ENCODE results near the gene MYO5B. TPM values are rescaled to one million over a fixed set of nuclear protein-coding genes. Genes with fewer than 3 reads are reported as not detected.

Gene MYO5B
- total RNA-seq, 1 donor from 2014 or later, result 6.7 TPM

- TF ChIP-seq EZH2phosphoT487 (IDR thresholded peaks at IDR 0.05) (no peak), EZH2 (IDR thresholded peaks at IDR 0.05) (no peak)
- Mint-ChIP-seq H3K4me1 (no peaks in the 10 kb centered on the region), H3K36me3 (no peaks in the 10 kb centered on the region), H3K27ac (no peak overlapping the region), H3K27me3 (ENCODE audit: insufficient read depth, low read depth) (peaks cover 8% of the 10 kb centered on the region), H3K9me3 (no peaks in the 10 kb centered on the region), H3K4me3 (no peak overlapping the region)
- no peaks in the 10 kb centered on the region for H3K36me3 ChIP-seq
- H3F3A ChIP-seq (ENCODE audit: low read depth), result no peaks in the 10 kb centered on the region
- no peak for DNase-seq (ENCODE audit: low spot score)
- H2AFZ ChIP-seq (replicated peaks), result no peak overlapping the region
- H3K79me2 ChIP-seq (ENCODE audit: low read depth), result no peaks in the 10 kb centered on the region
- no peaks in the 10 kb centered on the region for H3K27me3 ChIP-seq
- no peaks in the 10 kb centered on the region for H4K20me1 ChIP-seq (ENCODE audit: low read depth)
- no peak overlapping the region for H3K27ac ChIP-seq
- H3K9me3 ChIP-seq (ENCODE audit: low read depth), result no peaks in the 10 kb centered on the region
- no peak overlapping the region for H3K4me2 ChIP-seq
- H3K4me3 ChIP-seq, result no peak overlapping the region
- no peak overlapping the region for H3K9ac ChIP-seq
- H3K4me1 ChIP-seq, result no peaks in the 10 kb centered on the region
These were observed 315.7 kb downstream of the MYO5B start for GRCh38 chr18:49879271-49879580.

DNA sequence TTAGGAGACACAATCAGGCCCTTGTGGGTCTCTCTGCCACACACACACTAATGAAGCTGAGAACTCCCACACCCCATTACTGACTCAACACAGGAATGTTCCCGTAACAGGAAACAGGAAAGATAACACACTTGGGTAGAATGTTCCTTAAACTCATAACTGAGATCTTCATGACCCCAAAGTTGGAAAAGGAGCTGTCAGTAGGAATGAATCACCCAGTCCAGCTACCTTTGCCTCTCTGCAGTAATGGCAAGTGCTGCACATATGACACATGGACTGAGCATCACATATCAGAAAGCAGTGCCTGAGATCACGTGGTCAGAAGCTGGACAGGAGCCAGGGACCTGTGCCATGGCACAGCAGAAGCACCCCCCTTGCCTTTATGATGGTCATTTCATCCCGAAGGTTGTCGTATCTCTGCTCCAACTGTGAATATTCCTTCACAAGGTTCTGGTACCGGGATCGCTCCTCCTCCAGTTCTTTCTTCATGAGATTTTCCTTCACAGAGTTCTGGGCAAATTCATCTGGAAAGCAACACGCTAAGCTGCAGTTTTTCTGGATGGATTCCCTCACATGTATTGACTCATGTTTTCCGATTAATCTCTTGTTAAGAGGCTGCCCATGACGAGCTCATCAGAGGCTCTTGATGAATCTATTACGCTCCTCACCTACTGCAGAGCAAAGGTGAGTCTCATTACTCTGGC lies 316.2 kb downstream of the MYO5B start:
- no peaks in the 10 kb centered on the region for H3K36me3 ChIP-seq
- TF ChIP-seq EZH2 (IDR thresholded peaks at IDR 0.05), result no peak
- no peak for TF ChIP-seq EZH2phosphoT487 (IDR thresholded peaks at IDR 0.05)
- TF ChIP-seq CTCF (IDR thresholded peaks at IDR 0.05), result no peak
- Mint-ChIP-seq H3K27ac (no peak overlapping the region), H3K36me3 (no peaks in the 10 kb centered on the region), H3K4me1 (no peaks in the 10 kb centered on the region), H3K27me3 (ENCODE audit: insufficient read depth, low read depth) (peaks cover 8% of the 10 kb centered on the region), H3K9me3 (no peaks in the 10 kb centered on the region), H3K4me3 (no peak overlapping the region)
- no peak overlapping the region for H2AFZ ChIP-seq (replicated peaks)
- no peaks in the 10 kb centered on the region for H3K4me1 ChIP-seq
- no peak overlapping the region for H3K9ac ChIP-seq
- H3K27ac ChIP-seq, result no peak overlapping the region
- H3K4me3 ChIP-seq, result no peak overlapping the region
- no peaks in the 10 kb centered on the region for H3K27me3 ChIP-seq
- H3K79me2 ChIP-seq (ENCODE audit: low read depth), result no peaks in the 10 kb centered on the region
- H4K20me1 ChIP-seq (ENCODE audit: low read depth), result no peaks in the 10 kb centered on the region
- H3K4me2 ChIP-seq, result no peak overlapping the region
- H3F3A ChIP-seq (ENCODE audit: low read depth), result no peaks in the 10 kb centered on the region
- no peaks in the 10 kb centered on the region for H3K9me3 ChIP-seq (ENCODE audit: low read depth)
- no peak for DNase-seq (ENCODE audit: low spot score)

DNA sequence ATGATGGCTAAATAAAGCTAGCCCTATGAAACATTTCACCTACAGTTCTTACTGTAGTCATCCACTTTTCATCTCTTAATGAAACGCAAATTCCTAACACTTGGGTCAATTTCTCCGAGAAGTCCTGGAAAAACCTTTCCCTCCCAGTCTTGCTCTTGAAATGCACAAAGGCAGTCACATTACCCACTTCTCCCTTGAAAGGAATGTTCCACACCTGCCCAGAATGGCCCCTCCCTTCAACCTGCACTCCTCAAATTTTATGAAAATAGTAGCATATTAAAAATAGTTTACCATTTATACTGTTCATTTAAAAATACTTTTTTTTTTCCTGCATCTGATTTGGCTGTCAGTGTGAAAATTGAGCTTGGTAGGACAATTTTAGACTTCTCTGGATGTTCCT lies 316.9 kb downstream of the MYO5B start:
- H3K4me3 Mint-ChIP-seq, result no peak overlapping the region
- H2AFZ ChIP-seq (replicated peaks), result no peak overlapping the region
- H3K9ac ChIP-seq, result no peak overlapping the region
- H3K79me2 ChIP-seq (ENCODE audit: low read depth), result no peaks in the 10 kb centered on the region
- H3K27ac ChIP-seq, result no peak overlapping the region
- no peaks in the 10 kb centered on the region for H3F3A ChIP-seq (ENCODE audit: low read depth)
- no peak overlapping the region for H3K27ac Mint-ChIP-seq
- no peaks in the 10 kb centered on the region for H3K9me3 Mint-ChIP-seq
- no peak for TF ChIP-seq CTCF (IDR thresholded peaks at IDR 0.05)
- no peak for TF ChIP-seq EZH2phosphoT487 (IDR thresholded peaks at IDR 0.05)
- TF ChIP-seq EZH2 (IDR thresholded peaks at IDR 0.05), result no peak
- peaks cover 8% of the 10 kb centered on the region for H3K27me3 Mint-ChIP-seq (ENCODE audit: insufficient read depth, low read depth)
- H3K4me2 ChIP-seq, result no peak overlapping the region
- H3K36me3 ChIP-seq, result no peaks in the 10 kb centered on the region
- no peaks in the 10 kb centered on the region for H4K20me1 ChIP-seq (ENCODE audit: low read depth)
- H3K4me1 Mint-ChIP-seq, result no peaks in the 10 kb centered on the region
- H3K36me3 Mint-ChIP-seq, result no peaks in the 10 kb centered on the region
- no peak overlapping the region for H3K4me3 ChIP-seq
- no peaks in the 10 kb centered on the region for H3K27me3 ChIP-seq
- no peak for DNase-seq (ENCODE audit: low spot score)
- no peaks in the 10 kb centered on the region for H3K9me3 ChIP-seq (ENCODE audit: low read depth)
- H3K4me1 ChIP-seq, result no peaks in the 10 kb centered on the region

DNA sequence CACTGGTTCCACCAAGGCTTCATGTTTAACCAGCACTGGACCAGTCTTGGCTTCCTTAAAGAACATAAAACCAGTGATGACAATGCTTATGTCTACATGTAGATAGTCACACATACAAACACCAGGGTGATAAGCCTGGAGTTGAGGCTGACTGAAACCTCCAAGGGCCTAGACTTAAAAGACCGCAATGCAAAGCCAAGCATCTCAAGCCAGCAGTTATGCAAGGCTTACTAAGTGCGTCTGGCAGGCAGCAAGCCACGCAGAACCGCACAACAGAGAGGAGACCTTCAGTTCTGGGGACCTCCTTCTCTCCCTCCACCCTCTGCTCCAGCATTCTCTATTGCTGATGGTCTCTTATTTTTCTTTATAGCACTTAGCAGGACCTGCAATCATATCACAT lies 318.4 kb downstream of the MYO5B start:
- Histone ChIP-seq H3K9ac (no peak overlapping the region), H3F3A (ENCODE audit: low read depth) (no peaks in the 10 kb centered on the region), H3K4me2 (no peak overlapping the region), H3K4me3 (no peak overlapping the region), H3K36me3 (no peaks in the 10 kb centered on the region), H4K20me1 (ENCODE audit: low read depth) (no peaks in the 10 kb centered on the region), H3K79me2 (ENCODE audit: low read depth) (no peaks in the 10 kb centered on the region), H2AFZ (replicated peaks) (no peak overlapping the region), H3K27ac (no peak overlapping the region), H3K27me3 (no peaks in the 10 kb centered on the region), H3K4me1 (no peaks in the 10 kb centered on the region), H3K9me3 (ENCODE audit: low read depth) (no peaks in the 10 kb centered on the region)
- Mint-ChIP-seq H3K9me3 (no peaks in the 10 kb centered on the region), H3K27me3 (ENCODE audit: insufficient read depth, low read depth) (peaks cover 8% of the 10 kb centered on the region), H3K4me1 (no peaks in the 10 kb centered on the region), H3K36me3 (no peaks in the 10 kb centered on the region), H3K4me3 (no peak overlapping the region), H3K27ac (no peak overlapping the region)
- TF ChIP-seq EZH2phosphoT487 (IDR thresholded peaks at IDR 0.05) (no peak), CTCF (IDR thresholded peaks at IDR 0.05) (no peak), EZH2 (IDR thresholded peaks at IDR 0.05) (no peak)
- DNase-seq (ENCODE audit: low spot score), result no peak
